ENCODE measurements around the gene LGR4. TPM values are rescaled to one million over a fixed set of nuclear protein-coding genes. Genes with fewer than 3 reads are reported as not detected.
A peak's percentile ranks its signal among the peaks of the same experiment; 100 is the strongest.

LGR4 gene
- total and polyA plus RNA-seq, 9 of the 15 experiments (the other 6 are each of a cell fraction or from before 2014, with no cell fraction given) = 0.94 to 10.1 (median 5.8) TPM

DNA sequence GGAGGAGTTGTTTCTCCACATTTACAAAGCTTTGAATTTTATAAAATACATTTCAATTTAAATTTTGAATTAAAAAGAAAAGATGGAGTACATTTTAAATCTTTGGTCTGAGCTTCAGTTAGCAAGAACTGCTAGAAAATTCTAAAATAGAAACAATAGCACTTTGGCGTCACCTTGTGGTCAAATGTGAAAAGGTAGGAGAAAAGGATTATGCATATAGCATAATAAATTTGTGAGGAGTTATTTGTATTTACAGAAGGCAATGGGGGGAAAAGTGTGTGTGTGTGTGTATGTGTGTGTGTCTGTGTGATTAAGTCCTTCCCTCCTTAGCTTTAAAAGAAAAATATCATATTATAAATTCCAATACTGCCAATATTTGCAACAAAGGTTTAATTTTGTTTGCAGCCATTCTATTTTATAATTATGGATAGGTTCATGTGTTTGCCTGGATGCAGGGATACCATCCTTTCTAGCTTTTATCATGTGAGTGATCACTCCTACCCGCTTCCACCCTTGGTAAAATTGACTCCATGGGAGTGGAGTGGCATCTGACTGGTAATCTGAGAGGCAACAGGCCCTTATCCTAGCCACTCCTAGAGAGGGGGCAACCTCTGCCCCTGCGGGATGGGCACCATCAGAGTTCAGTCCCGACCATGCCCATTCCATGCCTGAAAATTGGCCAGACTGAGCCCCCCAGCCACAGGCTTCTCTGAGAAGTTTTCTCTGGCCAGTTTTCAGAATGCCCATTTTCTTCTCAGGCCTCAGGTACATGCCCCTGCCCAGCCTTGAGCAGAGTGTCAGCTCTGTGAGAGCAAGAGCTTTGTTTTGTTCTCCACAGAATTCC is 13.6 kb upstream of the LGR4 start (continued):
- 0 out of 4 replicates have a peak, but pooled peaks of 1 of the 2 experiments have one; percentile 34 for TF ChIP-seq FOXK2 (conservative IDR thresholded peaks at IDR 0.05 in 1 of 2, IDR thresholded peaks at IDR 0.05 in 1 of 2; ENCODE audit: low read depth in 2 of 2)
- 0 out of 2 replicates have a peak, but pooled peaks have one; percentile 59 for TF ChIP-seq CC2D1A (IDR thresholded peaks at IDR 0.05)
- TF ChIP-seq KLF16 (IDR thresholded peaks at IDR 0.05) = peak; percentile 26; the same call in 1 of the 2 replicates

DNA sequence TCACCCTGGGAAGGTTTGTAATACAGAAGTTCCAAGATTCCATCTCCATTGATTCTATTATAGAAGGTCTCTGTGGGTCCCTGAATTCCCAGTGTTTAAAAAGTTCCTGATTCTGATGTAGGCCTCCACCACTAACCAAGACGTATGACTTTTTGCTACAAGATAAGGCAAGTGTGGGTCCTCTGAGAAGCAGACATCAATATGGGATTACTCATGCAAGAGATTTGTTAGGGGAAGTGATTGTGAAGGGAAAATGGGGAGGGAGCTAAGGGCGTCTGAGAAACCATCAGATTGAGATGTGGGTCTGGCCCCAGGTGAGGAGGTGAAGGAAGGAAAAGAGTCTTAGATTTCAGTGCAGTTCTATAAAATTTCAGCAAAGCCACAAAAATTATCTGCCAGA is 10.2 kb upstream of the LGR4 start:
- no peak overlapping the region for H3K4me2 ChIP-seq (ENCODE audit: insufficient read depth, low read length)
- no TSS peak for BruUV-seq (replicated peaks)
- in situ Hi-C loops (cut with MboI) (loop anchor here (5.0 to 25.0 kb wide), 4 partner anchors 120 to 1195 kb away; partner anchors contain the start of gene CCDC34), intact Hi-C loops (cut with micrococcal nuclease) (no loop called here)
- H3K4me1 ChIP-seq (replicated peaks in 1 of 2; ENCODE audit: control insufficient read depth in 2 of 2, insufficient read depth in 2 of 2, low read length in 2 of 2) = no peaks in the 10 kb centered on the region
- H3K9ac ChIP-seq (ENCODE audit: insufficient read depth in 1 of 2, low read depth in 2 of 2, low read length in 2 of 2) = no peak overlapping the region
- no peaks in the 10 kb centered on the region for H3K36me3 ChIP-seq (ENCODE audit: control insufficient read depth, insufficient read depth, low read length)
- 0% methylated on average over 2 of the region's 2 CpGs for WGBS (ENCODE audit: insufficient coverage, low coverage, missing lambda C conversion rate)
- no peaks in the 10 kb centered on the region for H3K9me3 ChIP-seq (replicated peaks; ENCODE audit: control insufficient read depth, insufficient read depth, low read depth, low read length)
- ChIA-PET CTCF (ENCODE audit: low intra/inter-chr PET ratio) (no interaction called here), POLR2A (no interaction called here)
- no peaks in the 10 kb centered on the region for H3K27me3 ChIP-seq (ENCODE audit: control insufficient read depth in 2 of 2, insufficient read depth in 2 of 2, low read length in 2 of 2)
- H4K20me1 ChIP-seq (replicated peaks; ENCODE audit: control insufficient read depth, insufficient read depth, low read length) = no peaks in the 10 kb centered on the region
- no peak overlapping the region for H3K27ac ChIP-seq (ENCODE audit: extremely low read depth, low read depth, low read length)
- H2AFZ ChIP-seq (ENCODE audit: low read depth, low read length) = no peak overlapping the region
- H3K9me1 ChIP-seq (ENCODE audit: control insufficient read depth, insufficient read depth, low read length) = no peaks in the 10 kb centered on the region
- no peaks in the 10 kb centered on the region for H3K79me2 ChIP-seq (ENCODE audit: control insufficient read depth, insufficient read depth, low read length)
- DNase-seq (ENCODE audit: extremely low read depth in 1 of 4, low spot score in 3 of 4) = no peak
- no peak overlapping the region for H3K4me3 ChIP-seq
- peak; percentile 13; the same call in 1 of the 3 replicates for ATAC-seq
- no peak for FAIRE-seq
- TF ChIP-seq KDM1A (IDR thresholded peaks at IDR 0.05) (peak; percentile 46 to 61; a peak in 3 of 4 replicates), RCOR1 (IDR thresholded peaks at IDR 0.05; ENCODE audit: borderline replicate concordance in 1 of 2, low read depth in 2 of 2, low read length in 2 of 2) (peak in 1 of 2 experiments; percentile 5; a peak in 1 of 4 replicates), ZNF695 (CRISPR knock-in tag; IDR thresholded peaks at IDR 0.05) (no peak)
